ENCODE results near the gene HOXD8.

The HOXD8 gene

DNA sequence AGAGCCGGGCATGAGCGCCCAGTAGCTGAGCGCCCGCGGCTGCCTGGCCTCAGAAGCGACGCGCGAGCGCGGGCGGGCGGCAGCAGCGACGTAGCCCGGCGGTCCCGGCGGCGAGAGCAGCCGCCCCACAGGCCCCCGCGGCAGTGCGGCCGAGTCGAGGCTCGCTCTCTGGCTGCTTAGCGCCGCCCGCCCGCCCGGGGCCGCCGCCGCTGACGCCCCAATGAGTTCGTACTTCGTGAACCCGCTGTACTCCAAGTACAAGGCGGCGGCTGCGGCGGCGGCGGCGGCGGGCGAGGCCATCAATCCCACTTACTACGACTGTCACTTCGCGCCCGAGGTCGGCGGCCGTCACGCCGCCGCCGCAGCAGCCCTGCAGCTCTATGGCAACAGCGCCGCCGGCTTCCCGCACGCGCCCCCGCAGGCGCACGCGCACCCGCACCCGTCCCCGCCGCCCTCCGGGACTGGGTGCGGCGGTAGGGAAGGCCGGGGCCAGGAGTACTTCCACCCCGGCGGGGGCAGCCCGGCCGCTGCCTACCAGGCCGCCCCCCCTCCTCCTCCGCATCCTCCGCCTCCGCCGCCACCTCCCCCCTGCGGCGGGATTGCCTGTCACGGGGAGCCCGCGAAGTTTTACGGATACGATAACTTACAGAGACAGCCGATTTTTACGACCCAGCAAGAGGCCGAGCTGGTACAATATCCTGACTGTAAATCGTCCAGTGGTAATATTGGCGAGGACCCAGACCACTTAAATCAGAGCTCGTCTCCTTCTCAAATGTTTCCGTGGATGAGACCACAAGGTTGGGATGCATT, 847 bp downstream of the HOXD8 start (continued):
- TF ChIP-seq ZNF626 (tag by site-specific recombination; IDR thresholded peaks at IDR 0.05) (no peak), ZNF266 (tag by site-specific recombination; IDR thresholded peaks at IDR 0.05; ENCODE audit: low read depth) (no peak), ZSCAN16 (tag by site-specific recombination; IDR thresholded peaks at IDR 0.05) (no peak), ZBTB1 (tag by site-specific recombination; IDR thresholded peaks at IDR 0.05) (no peak), ZNF558 (tag by site-specific recombination; IDR thresholded peaks at IDR 0.05) (no peak), ZNF596 (tag by site-specific recombination; IDR thresholded peaks at IDR 0.05) (no peak; the same call in 1 of the 2 replicates), ZNF677 (tag by site-specific recombination; IDR thresholded peaks at IDR 0.05) (no peak), MEIS1 (CRISPR knock-in tag; IDR thresholded peaks at IDR 0.05; ENCODE audit: borderline replicate concordance) (no peak), ZNF132 (tag by site-specific recombination; IDR thresholded peaks at IDR 0.05; ENCODE audit: borderline replicate concordance) (no peak), GFI1B (tag by site-specific recombination; IDR thresholded peaks at IDR 0.05) (peak; percentile 82), SP3 (tag by site-specific recombination; IDR thresholded peaks at IDR 0.05) (peak; percentile 37; the same call in 1 of the 2 replicates), ZNF175 (tag by site-specific recombination; IDR thresholded peaks at IDR 0.05) (no peak), ZNF416 (tag by site-specific recombination; IDR thresholded peaks at IDR 0.05) (no peak), BCL11A (tag by site-specific recombination; IDR thresholded peaks at IDR 0.05; ENCODE audit: low read depth) (peak; percentile 33; the same call in 1 of the 2 replicates), ZNF169 (tag by site-specific recombination; IDR thresholded peaks at IDR 0.05) (no peak), KLF8 (tag by site-specific recombination; IDR thresholded peaks at IDR 0.05) (0 out of 2 replicates have a peak, but pooled peaks have one; percentile 33), ZNF426 (tag by site-specific recombination; IDR thresholded peaks at IDR 0.05) (no peak), HOXC10 (CRISPR knock-in tag; IDR thresholded peaks at IDR 0.05) (no peak; the same call in 1 of the 2 replicates), ZNF211 (tag by site-specific recombination; IDR thresholded peaks at IDR 0.05; ENCODE audit: low read depth) (no peak), TCF7L2 (IDR thresholded peaks at IDR 0.05; ENCODE audit: borderline replicate concordance, low read depth, low read length) (0 out of 2 replicates have a peak, but pooled peaks have one; percentile 31), ZBTB17 (tag by site-specific recombination; IDR thresholded peaks at IDR 0.05) (peak; percentile 71), ZNF155 (tag by site-specific recombination; IDR thresholded peaks at IDR 0.05) (no peak), ZNF621 (tag by site-specific recombination; IDR thresholded peaks at IDR 0.05) (no peak), ZNF529 (tag by site-specific recombination; IDR thresholded peaks at IDR 0.05; ENCODE audit: insufficient replicate concordance) (no peak), RBAK (tag by site-specific recombination; IDR thresholded peaks at IDR 0.05) (no peak), ZNF521 (tag by site-specific recombination; IDR thresholded peaks at IDR 0.05) (no peak), ZNF19 (tag by site-specific recombination; IDR thresholded peaks at IDR 0.05; ENCODE audit: low read depth) (no peak)
- TF ChIP-seq, protein P1, sequence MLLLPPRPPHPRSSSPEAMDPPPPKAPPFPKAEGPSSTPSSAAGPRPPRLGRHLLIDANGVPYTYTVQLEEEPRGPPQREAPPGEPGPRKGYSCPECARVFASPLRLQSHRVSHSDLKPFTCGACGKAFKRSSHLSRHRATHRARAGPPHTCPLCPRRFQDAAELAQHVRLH (tag by site-specific recombination; IDR thresholded peaks at IDR 0.05) = peak; percentile 79; the same call in 1 of the 2 replicates
- TF ChIP-seq, protein P2, sequence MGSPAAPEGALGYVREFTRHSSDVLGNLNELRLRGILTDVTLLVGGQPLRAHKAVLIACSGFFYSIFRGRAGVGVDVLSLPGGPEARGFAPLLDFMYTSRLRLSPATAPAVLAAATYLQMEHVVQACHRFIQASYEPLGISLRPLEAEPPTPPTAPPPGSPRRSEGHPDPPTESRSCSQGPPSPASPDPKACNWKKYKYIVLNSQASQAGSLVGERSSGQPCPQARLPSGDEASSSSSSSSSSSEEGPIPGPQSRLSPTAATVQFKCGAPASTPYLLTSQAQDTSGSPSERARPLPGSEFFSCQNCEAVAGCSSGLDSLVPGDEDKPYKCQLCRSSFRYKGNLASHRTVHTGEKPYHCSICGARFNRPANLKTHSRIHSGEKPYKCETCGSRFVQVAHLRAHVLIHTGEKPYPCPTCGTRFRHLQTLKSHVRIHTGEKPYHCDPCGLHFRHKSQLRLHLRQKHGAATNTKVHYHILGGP (tag by site-specific recombination; IDR thresholded peaks at IDR 0.05) = no peak
- TF ChIP-seq, protein P3, sequence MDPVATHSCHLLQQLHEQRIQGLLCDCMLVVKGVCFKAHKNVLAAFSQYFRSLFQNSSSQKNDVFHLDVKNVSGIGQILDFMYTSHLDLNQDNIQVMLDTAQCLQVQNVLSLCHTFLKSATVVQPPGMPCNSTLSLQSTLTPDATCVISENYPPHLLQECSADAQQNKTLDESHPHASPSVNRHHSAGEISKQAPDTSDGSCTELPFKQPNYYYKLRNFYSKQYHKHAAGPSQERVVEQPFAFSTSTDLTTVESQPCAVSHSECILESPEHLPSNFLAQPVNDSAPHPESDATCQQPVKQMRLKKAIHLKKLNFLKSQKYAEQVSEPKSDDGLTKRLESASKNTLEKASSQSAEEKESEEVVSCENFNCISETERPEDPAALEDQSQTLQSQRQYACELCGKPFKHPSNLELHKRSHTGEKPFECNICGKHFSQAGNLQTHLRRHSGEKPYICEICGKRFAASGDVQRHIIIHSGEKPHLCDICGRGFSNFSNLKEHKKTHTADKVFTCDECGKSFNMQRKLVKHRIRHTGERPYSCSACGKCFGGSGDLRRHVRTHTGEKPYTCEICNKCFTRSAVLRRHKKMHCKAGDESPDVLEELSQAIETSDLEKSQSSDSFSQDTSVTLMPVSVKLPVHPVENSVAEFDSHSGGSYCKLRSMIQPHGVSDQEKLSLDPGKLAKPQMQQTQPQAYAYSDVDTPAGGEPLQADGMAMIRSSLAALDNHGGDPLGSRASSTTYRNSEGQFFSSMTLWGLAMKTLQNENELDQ (tag by site-specific recombination; IDR thresholded peaks at IDR 0.05; ENCODE audit: low read depth) = no peak
- TF ChIP-seq, protein P4, sequence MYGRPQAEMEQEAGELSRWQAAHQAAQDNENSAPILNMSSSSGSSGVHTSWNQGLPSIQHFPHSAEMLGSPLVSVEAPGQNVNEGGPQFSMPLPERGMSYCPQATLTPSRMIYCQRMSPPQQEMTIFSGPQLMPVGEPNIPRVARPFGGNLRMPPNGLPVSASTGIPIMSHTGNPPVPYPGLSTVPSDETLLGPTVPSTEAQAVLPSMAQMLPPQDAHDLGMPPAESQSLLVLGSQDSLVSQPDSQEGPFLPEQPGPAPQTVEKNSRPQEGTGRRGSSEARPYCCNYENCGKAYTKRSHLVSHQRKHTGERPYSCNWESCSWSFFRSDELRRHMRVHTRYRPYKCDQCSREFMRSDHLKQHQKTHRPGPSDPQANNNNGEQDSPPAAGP (tag by site-specific recombination; IDR thresholded peaks at IDR 0.05) = 0 out of 2 replicates have a peak, but pooled peaks have one; percentile 44
- TF ChIP-seq, protein P5, sequence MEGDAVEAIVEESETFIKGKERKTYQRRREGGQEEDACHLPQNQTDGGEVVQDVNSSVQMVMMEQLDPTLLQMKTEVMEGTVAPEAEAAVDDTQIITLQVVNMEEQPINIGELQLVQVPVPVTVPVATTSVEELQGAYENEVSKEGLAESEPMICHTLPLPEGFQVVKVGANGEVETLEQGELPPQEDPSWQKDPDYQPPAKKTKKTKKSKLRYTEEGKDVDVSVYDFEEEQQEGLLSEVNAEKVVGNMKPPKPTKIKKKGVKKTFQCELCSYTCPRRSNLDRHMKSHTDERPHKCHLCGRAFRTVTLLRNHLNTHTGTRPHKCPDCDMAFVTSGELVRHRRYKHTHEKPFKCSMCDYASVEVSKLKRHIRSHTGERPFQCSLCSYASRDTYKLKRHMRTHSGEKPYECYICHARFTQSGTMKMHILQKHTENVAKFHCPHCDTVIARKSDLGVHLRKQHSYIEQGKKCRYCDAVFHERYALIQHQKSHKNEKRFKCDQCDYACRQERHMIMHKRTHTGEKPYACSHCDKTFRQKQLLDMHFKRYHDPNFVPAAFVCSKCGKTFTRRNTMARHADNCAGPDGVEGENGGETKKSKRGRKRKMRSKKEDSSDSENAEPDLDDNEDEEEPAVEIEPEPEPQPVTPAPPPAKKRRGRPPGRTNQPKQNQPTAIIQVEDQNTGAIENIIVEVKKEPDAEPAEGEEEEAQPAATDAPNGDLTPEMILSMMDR (tag by site-specific recombination; IDR thresholded peaks at IDR 0.05) = no peak
- TF ChIP-seq, protein P6, sequence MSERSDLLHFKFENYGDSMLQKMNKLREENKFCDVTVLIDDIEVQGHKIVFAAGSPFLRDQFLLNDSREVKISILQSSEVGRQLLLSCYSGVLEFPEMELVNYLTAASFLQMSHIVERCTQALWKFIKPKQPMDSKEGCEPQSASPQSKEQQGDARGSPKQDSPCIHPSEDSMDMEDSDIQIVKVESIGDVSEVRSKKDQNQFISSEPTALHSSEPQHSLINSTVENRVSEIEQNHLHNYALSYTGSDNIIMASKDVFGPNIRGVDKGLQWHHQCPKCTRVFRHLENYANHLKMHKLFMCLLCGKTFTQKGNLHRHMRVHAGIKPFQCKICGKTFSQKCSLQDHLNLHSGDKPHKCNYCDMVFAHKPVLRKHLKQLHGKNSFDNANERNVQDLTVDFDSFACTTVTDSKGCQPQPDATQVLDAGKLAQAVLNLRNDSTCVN (tag by site-specific recombination; optimal IDR thresholded peaks at IDR 0.05) = peak; percentile 58
